NCI-H1417 (cell line): ENCODE data around the gene NPEPPS.

Experiments
- DNase-seq, 3 experiments: peaks; one replicate each; lab custom pipeline; 2025; lab: John Stamatoyannopoulos, UW

NPEPPS gene

DNA sequence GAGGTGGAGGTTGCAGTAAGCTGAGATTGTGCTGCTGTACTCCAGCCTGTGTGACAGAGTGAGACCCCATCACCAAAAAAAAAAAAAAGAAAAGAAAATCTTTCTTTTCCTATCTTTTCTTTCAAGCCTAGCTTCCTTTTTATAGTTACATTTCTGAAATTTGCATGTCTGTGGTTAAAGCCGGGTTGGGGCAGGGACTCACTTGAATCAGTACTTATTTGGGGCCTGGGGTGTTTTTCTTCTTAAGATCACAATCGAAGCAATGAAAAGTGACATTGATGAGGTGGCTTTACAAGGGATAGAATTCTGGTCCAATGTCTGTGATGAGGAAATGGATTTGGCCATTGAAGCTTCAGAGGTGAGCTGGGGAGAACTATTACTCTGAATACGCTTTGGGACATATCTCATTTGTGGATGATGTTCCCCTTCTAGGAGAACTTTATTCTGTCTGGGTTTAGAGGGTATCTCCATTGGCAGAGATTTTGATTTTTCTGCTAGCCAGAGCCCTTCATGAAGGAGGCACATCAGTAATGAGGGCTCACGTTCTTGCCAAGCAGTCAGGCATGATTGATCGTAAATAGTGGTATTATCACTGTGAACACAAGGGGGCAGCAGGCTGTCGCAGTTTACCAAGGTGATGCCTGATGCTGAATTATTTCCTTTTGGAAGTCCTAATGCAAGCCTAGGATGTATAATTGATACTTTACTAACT, 133.2 kb downstream of the NPEPPS start:
- peak; percentile 36 to 78 (median 41) for DNase-seq

- DNase-seq = no peak
These were observed 133.7 kb downstream of the NPEPPS start for GRCh38 chr17:47664624-47664941.

GRCh38 chr17:47665655-47666054, 134.7 kb downstream of the NPEPPS start:
- DNase-seq = no peak

GRCh38 chr17:47669081-47669480, 138.2 kb downstream of the NPEPPS start:
- no peak for DNase-seq

- DNase-seq = no peak
These were observed 139.2 kb downstream of the NPEPPS start for GRCh38 chr17:47670064-47670463.
